GM18870 (cell line): ENCODE measurements around the gene GALNT16.
"Not testable (repeated sequence)": the region's sequence is repeated elsewhere in the genome, so short reads cannot be mapped to it uniquely, and the experiment has no call there.

Experiments
- ATAC-seq: cut with Tn5 transposase; IDR thresholded peaks from one replicate; pipeline ENCODE4 v1.9.1; 2021; ENCODE audit warnings: moderate library complexity; ENCODE audit not compliant: unreplicated experiment

The GALNT16 gene

GRCh38 chr14:69284170-69284569 lies 24.2 kb downstream of the GALNT16 start:
- ATAC-seq = no peak

DNA sequence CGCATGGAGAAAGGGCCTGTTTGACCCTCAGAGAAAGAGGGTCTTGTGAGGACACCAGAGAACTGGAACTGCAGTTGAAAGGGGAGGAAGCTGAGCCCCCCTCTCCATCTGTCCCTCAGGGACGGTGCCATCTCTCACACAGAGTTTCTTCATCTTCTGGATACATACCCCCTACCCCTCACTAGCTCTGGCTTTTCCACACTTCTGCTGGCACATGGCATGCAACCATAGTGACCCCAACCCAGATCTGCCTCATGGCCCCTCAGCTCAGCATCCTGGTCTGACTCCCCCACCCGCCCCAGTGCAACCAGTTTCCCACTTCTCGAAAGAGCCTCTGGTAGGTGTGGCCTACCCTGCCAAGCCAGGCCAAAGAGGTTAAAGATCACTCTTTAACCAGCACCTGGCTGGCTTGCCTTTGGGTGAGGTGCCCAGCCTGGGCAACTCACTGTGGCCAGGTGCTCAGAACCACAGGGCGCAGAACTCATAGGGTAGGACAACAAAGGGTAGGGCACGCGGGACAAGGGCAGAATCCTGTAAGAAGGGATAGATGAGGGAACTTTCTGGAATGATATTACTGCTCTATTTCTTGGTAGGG lies 25.8 kb downstream of the GALNT16 start:
- ATAC-seq = no peak

DNA sequence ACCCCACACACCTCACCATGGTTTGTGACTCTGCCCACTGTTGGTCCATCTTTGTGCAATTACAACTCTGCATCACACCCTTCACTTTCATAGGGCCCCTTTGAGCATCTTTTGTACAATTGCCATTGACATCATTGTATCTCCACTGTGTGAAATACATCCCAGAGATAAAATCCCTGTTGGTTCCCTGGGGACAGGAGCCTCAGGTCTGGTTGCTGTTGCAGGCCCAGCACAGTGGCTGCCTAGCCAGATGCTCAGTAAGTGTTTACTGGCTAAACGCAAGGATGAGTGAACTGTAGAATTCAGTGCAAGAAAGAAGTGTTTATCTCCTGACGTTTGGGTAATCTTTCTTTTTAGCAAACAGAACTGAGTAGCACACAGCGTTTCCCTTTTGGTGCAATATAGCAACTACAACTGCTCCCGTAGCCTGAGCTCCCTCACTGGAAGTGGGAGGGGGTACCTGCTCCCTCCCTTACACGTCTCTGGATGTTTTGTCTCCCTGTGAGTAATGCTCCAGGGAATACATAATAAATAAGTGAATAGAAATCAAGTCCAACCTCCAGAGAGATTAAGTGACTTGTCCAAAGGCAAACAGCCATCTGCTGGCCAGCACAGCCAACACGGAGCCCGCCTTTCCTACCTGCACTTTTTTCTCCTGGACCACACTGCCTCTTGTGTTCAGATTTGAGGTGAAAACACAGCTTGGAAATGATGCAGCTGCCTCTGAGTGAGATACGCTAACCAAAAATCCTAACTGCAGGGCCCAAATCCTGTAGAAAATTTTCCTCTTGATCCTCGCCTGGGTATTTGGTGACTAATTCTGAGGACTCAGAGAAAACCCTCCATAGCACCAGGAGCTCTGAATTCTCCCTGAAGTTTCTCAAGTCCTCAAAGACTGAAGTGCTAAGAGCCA lies 27.4 kb downstream of the GALNT16 start:
- ATAC-seq = no peak

- ATAC-seq = no peak
Measured at GRCh38 chr14:69288011-69288771, 28.2 kb downstream of the GALNT16 start.

DNA sequence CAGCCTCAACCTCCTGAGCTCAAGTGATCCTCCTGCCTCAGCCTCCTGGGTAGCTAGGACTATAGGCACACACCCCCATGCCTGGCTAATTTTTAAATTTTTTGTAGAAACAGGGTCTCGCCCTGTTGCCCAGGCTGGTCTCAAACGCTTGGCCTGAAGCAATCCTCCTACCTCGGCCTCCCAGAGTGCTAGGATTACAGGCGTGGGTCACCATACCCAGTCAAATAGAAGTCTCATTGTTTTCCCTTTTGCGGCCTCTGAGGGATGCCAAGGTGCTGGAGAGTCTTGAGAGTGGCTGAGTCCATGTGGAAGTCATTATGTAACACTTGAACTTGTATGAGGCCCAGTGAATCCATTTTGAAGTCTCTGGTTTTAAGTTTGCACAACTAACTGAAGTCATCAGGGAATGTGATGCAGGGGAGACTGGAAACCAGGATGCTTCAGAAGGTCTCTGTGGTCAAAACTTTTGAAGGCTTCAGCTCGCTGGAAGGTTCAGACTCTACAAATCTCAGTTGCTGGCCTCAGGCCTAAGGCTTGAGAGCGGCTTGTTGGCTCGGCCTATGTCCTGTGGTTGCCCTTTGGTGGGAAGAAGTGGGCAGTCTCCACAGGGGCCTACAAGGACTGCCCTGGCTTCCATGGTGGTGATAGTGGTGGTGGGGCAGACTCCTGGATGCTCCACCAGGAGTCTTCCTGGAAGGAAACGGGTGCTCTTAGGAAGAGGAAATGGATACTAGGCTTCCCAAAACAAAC lies 29.2 kb downstream of the GALNT16 start:
- no peak for ATAC-seq

DNA sequence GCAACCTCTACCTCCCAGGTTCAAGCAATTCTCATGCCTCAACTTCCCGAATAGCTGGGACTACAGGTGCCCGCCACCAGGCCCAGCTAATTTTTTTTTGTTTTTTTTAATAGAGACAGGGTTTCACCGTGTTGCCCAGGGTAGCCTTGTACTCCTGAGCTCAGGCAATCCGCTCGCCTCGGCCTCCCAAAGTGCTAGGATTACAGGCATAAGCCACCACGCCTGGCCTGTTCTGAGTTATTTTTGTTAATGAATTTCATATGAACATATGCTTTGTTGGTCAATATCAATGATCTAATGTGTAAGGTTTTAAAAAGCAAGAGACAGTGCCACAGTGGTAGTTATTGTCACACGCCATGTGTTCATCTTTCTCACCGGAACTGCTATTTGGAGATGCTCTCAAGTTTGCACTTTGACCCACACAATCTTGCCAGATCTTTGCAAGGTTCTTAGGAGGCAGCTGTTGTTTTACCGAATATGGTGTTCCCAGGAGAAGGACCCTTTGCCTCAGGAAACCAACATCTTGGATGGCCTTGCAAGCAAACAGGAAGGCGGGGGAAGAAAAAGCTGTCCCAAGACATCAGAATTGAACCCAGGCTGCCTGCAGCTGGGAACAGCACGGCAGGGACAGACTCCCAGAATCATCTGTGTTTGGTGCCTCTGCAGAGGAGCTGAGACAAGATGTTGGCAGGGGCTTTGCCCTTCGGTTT lies 30.0 kb downstream of the GALNT16 start:
- ATAC-seq = no peak

GRCh38 chr14:69290881-69291280 lies 30.9 kb downstream of the GALNT16 start:
- not testable (repeated sequence) for ATAC-seq

GRCh38 chr14:69291396-69291795 lies 31.4 kb downstream of the GALNT16 start:
- ATAC-seq = no peak

DNA sequence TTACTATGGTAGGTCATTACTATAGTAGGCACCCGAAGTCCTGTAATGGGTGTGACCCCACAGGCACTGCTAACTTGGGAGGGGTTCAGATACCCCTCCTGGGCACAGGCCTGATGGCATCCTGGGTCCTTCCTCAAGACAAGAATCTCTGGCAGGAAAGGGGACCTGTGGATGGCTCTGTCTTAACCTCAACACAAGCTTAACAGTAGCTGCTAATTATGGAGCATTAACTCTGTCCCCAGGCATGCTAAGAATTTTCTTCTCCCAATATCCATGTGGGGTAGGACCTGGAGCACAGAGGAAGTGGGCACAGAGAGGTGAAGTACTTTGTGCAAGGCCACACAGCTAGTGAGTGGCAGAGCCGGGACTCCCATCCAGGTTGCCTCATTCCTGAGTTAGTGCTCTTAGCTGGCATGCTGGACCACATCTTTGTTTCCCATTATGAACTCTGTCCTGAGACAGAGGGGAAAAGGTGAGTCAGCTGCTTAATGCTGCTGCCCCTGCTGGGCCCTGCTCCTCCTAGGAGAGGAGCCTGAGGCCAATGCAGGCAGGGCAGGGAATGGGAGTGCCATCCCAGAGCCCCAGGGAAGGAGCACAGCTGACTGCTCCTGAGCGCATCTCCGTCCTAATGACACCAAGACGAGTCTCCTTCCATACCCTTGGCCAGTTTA lies 32.1 kb downstream of the GALNT16 start:
- ATAC-seq = no peak

GRCh38 chr14:69298131-69299071 lies 38.4 kb downstream of the GALNT16 start:
- no peak for ATAC-seq

DNA sequence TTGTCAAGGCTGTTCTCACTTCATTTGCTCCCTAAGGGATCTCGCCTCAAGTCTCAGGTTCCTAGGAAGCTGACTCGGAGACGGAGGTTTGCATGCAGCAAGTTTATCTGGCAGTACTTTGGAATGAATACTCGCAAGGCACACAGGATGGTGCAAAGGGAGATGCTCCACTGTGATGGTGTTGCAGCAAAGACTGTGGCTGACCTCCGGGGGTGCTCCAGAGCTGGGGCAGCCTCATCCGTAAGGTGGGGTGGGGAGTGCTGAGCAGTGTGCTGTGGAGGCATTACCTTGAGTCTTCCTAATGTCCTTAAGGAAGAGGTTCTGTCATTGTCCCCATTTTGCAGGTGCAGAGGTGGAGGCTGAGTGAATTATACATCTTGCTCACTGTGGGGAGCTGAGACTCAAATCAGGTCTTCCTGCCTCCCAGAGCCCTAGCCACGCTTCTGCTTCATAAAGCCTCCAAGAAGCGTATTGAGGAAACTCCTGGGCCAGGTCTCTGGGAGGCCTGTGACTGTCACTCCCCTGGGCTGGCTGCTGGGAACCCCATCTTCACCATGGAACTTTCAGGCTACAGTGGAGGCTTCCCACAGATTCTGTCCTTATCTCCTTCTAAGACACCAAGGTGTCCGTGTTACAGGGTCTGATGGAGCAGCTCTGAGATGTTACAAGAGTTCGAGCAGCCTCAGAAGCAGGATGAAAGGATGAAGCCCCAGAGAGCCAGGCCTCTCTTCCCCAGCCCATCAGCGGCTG lies 39.5 kb downstream of the GALNT16 start:
- no peak for ATAC-seq

DNA sequence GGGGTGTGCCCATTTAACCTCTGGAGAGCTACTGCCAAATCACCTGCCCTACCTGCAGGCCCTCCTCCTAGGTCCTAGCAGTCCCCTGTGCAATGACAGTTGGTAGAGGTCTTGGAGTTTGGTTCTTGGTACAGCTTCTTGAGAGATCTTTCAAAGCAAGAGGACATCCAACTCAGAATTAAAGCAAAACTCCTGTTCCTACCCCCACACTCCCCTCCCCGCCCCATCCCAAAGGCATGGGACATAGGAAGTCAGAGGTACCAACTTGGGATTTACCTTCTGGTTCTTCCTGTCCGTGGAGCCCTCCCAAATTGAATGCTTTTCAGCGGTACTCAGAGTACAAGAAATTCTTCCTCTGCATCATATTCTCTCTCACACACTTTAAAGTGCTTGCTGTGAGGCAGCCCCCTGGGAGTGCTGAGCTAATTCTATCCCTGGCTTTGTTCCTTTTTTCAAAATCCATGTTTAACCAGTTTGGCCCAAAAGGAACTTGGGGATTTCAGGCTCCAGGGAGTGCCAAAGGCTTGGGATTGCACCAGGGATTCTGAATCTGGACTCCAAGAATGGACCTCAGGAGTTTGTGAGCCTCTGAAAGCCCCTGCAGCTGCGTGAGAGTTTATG lies 40.8 kb downstream of the GALNT16 start:
- ATAC-seq = no peak

GRCh38 chr14:69303086-69303485 lies 43.1 kb downstream of the GALNT16 start:
- no peak for ATAC-seq

- ATAC-seq = no peak
Measured at GRCh38 chr14:69312608-69313007, 52.6 kb downstream of the GALNT16 start.

DNA sequence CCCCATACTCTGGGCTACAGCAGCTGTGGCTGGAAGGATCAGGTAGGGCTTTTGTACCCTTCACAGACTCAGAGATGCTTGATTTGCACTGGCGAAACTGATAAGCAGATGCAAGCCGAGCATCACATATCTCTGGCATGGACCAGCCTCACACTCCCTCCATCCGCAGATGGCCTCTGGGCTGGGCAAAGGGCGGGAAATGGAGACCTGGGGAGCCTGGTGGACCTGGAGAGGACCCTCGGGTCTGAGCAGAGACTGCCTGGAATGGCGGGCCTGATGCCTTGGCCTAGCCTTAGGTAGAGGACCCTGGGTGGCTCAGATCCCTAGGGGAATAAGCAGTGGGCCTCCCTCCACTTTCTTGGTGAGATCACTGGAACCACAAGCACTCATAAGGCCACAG lies 53.2 kb downstream of the GALNT16 start:
- ATAC-seq = no peak

- ATAC-seq = no peak
Measured at GRCh38 chr14:69314327-69314726, 54.4 kb downstream of the GALNT16 start.

DNA sequence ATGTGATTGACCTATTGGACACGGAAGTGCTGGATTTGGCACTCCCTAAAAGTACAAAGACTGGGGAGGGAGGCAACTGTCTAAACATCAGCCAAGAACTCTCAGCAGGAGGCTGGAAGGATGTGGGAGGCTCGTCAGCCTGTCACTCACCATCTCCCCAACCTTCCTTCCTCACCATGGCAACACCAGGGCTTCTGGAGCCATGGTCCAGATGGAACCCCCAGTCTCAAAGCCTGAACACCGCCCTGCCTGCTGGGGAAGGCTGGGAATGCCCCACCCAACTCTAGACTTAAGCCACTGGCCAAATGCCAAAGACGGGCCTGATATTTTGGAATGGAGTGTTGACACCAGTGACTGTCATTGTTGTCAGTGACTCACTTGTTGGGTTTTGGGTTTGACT lies 55.3 kb downstream of the GALNT16 start:
- ATAC-seq = no peak
